ENCODE results near the gene MAP2K6. TPM values are rescaled to one million over a fixed set of nuclear protein-coding genes. Genes with fewer than 3 reads are reported as not detected.

Gene MAP2K6
- total and polyA plus RNA-seq, 2 experiments from 2014 or later = 0.11 to 0.43 TPM

- WGBS, 2 experiments (ENCODE audit: low coverage in 1 of 2, low lambda C conversion rate in 2 of 2, missing lambda C conversion rate in 2 of 2) = 73 to 77% methylated on average over 2 of the region's 2 CpGs
- TF ChIP-seq EZH2phosphoT487 (IDR thresholded peaks at IDR 0.05; ENCODE audit: insufficient read depth, low read depth) = no peak
- TF ChIP-seq EZH2 (IDR thresholded peaks at IDR 0.05; ENCODE audit: insufficient read depth, poor library complexity, severe bottlenecking) = no peak
- Histone ChIP-seq H3K27ac (no peak overlapping the region), H3K4me1 (ENCODE audit: insufficient read depth) (no peaks in the 10 kb centered on the region), H3K9me3 (ENCODE audit: low read depth) (no peaks in the 10 kb centered on the region), H3F3A (ENCODE audit: insufficient read depth) (no peaks in the 10 kb centered on the region), H3K4me3 (no peak overlapping the region), H4K20me1 (ENCODE audit: insufficient read depth) (no peaks in the 10 kb centered on the region), H3K9me2 (ENCODE audit: insufficient read depth) (no peaks in the 10 kb centered on the region), H3K79me2 (ENCODE audit: insufficient read depth) (no peaks in the 10 kb centered on the region), H3K27me3 (replicated peaks; ENCODE audit: insufficient read depth) (no peaks in the 10 kb centered on the region), H3K4me2 (ENCODE audit: unreplicated experiment) (no peak overlapping the region), H2AFZ (no peak overlapping the region), H3K36me3 (ENCODE audit: low read depth) (no peaks in the 10 kb centered on the region), H3K9ac (no peak overlapping the region)
- in situ Hi-C loops (cut with MboI) = no loop called here
- no peak for DNase-seq
Measured at GRCh38 chr17:69418535-69418934, 4.0 kb downstream of the MAP2K6 start.

GRCh38 chr17:69423450-69423849 is 9.0 kb downstream of the MAP2K6 start:
- DNase-seq = no peak
- Histone ChIP-seq H3K4me2 (ENCODE audit: unreplicated experiment) (no peak overlapping the region), H4K20me1 (ENCODE audit: insufficient read depth) (no peaks in the 10 kb centered on the region), H3K27ac (no peak overlapping the region), H3K79me2 (ENCODE audit: insufficient read depth) (no peaks in the 10 kb centered on the region), H2AFZ (no peak overlapping the region), H3K9me3 (ENCODE audit: low read depth) (no peaks in the 10 kb centered on the region), H3K27me3 (replicated peaks; ENCODE audit: insufficient read depth) (no peaks in the 10 kb centered on the region), H3K36me3 (ENCODE audit: low read depth) (no peaks in the 10 kb centered on the region), H3K4me3 (no peak overlapping the region), H3K4me1 (ENCODE audit: insufficient read depth) (no peaks in the 10 kb centered on the region), H3K9me2 (ENCODE audit: insufficient read depth) (no peaks in the 10 kb centered on the region), H3F3A (ENCODE audit: insufficient read depth) (no peaks in the 10 kb centered on the region), H3K9ac (no peak overlapping the region)
- WGBS, 2 experiments (ENCODE audit: low coverage in 1 of 2, low lambda C conversion rate in 2 of 2, missing lambda C conversion rate in 2 of 2) = 46 to 57% methylated on average over 5 of the region's 5 CpGs
- in situ Hi-C loops (cut with MboI) = no loop called here
- TF ChIP-seq EZH2phosphoT487 (IDR thresholded peaks at IDR 0.05; ENCODE audit: insufficient read depth, low read depth) (no peak), EZH2 (IDR thresholded peaks at IDR 0.05; ENCODE audit: insufficient read depth, poor library complexity, severe bottlenecking) (no peak)

GRCh38 chr17:69424287-69425041 is 10.0 kb downstream of the MAP2K6 start:
- no peaks in the 10 kb centered on the region for H3K4me1 ChIP-seq (ENCODE audit: insufficient read depth)
- no peaks in the 10 kb centered on the region for H3K36me3 ChIP-seq (ENCODE audit: low read depth)
- H3K79me2 ChIP-seq (ENCODE audit: insufficient read depth) = no peaks in the 10 kb centered on the region
- no peak overlapping the region for H2AFZ ChIP-seq
- no peak for DNase-seq
- WGBS, 2 experiments (ENCODE audit: low coverage in 1 of 2, low lambda C conversion rate in 2 of 2, missing lambda C conversion rate in 2 of 2) = 78 to 84% methylated on average over 8 of the region's 8 CpGs
- no peak for TF ChIP-seq EZH2phosphoT487 (IDR thresholded peaks at IDR 0.05; ENCODE audit: insufficient read depth, low read depth)
- no peak for TF ChIP-seq EZH2 (IDR thresholded peaks at IDR 0.05; ENCODE audit: insufficient read depth, poor library complexity, severe bottlenecking)
- H3K9me3 ChIP-seq (ENCODE audit: low read depth) = no peaks in the 10 kb centered on the region
- no peaks in the 10 kb centered on the region for H4K20me1 ChIP-seq (ENCODE audit: insufficient read depth)
- in situ Hi-C loops (cut with MboI) = no loop called here
- no peak overlapping the region for H3K27ac ChIP-seq
- no peaks in the 10 kb centered on the region for H3K27me3 ChIP-seq (replicated peaks; ENCODE audit: insufficient read depth)
- no peak overlapping the region for H3K9ac ChIP-seq
- H3F3A ChIP-seq (ENCODE audit: insufficient read depth) = no peaks in the 10 kb centered on the region
- H3K4me2 ChIP-seq (ENCODE audit: unreplicated experiment) = no peak overlapping the region
- no peak overlapping the region for H3K4me3 ChIP-seq
- no peaks in the 10 kb centered on the region for H3K9me2 ChIP-seq (ENCODE audit: insufficient read depth)

- in situ Hi-C loops (cut with MboI) = no loop called here
Measured at GRCh38 chr17:69425978-69426377, 11.5 kb downstream of the MAP2K6 start.

More at GRCh38 chr17:69425978-69426377, 11.5 kb downstream of the MAP2K6 start:
- no peaks in the 10 kb centered on the region for H3K79me2 ChIP-seq (ENCODE audit: insufficient read depth)
- no peak overlapping the region for H3K27ac ChIP-seq
- 40 to 44% methylated on average over 3 of the region's 3 CpGs for WGBS, 2 experiments (ENCODE audit: low coverage in 1 of 2, low lambda C conversion rate in 2 of 2, missing lambda C conversion rate in 2 of 2)
- H3K27me3 ChIP-seq (replicated peaks; ENCODE audit: insufficient read depth) = no peaks in the 10 kb centered on the region
- no peak overlapping the region for H3K4me2 ChIP-seq (ENCODE audit: unreplicated experiment)
- no peaks in the 10 kb centered on the region for H3K9me3 ChIP-seq (ENCODE audit: low read depth)
- H3K36me3 ChIP-seq (ENCODE audit: low read depth) = no peaks in the 10 kb centered on the region
- DNase-seq = no peak
- H3K9ac ChIP-seq = no peak overlapping the region
- H2AFZ ChIP-seq = no peak overlapping the region
- TF ChIP-seq EZH2phosphoT487 (IDR thresholded peaks at IDR 0.05; ENCODE audit: insufficient read depth, low read depth) (no peak), EZH2 (IDR thresholded peaks at IDR 0.05; ENCODE audit: insufficient read depth, poor library complexity, severe bottlenecking) (no peak)
- no peaks in the 10 kb centered on the region for H4K20me1 ChIP-seq (ENCODE audit: insufficient read depth)
- H3K4me3 ChIP-seq = no peak overlapping the region
- no peaks in the 10 kb centered on the region for H3K4me1 ChIP-seq (ENCODE audit: insufficient read depth)
- no peaks in the 10 kb centered on the region for H3K9me2 ChIP-seq (ENCODE audit: insufficient read depth)
- H3F3A ChIP-seq (ENCODE audit: insufficient read depth) = no peaks in the 10 kb centered on the region
